B cell (primary cell): ENCODE results near the gene DDX54.

Experiments used
- EZH2 ChIP-seq: IDR thresholded peaks from 2 replicates; pipeline ENCODE4 v1.6.1; 2012; ENCODE audit warnings: borderline replicate concordance, low read depth, mild to moderate bottlenecking, moderate library complexity, low read length; ENCODE audit not compliant: insufficient read depth, poor library complexity, severe bottlenecking
- TF ChIP-seq, protein P1 (sequence below): fragments of 200-600 bp; IDR thresholded peaks from one replicate; pipeline ENCODE4 v1.8.0; 2022; ENCODE audit warnings: antibody characterized with exemption, mild to moderate bottlenecking

DNA sequence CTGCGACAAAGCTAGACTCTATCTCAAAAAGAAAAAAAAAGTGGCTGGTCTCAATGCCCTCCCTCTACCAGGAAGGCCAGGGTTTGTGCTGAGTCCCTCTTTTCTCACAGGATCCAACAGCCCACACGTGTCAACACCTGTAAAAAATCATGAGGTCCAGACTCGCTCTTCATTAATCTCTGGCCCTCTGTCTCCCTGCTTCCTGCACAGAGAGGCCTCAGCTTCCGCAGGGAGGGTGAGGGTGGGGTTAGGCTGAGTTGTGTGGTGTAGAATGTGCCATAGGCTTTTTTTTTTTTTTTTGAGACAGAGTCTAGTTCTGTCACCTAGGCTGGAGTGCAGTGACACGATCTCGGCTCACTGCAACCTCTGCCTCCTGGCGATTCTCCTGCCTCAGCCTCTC, 29.6 kb downstream of the DDX54 start:
- TF ChIP-seq, protein P1, sequence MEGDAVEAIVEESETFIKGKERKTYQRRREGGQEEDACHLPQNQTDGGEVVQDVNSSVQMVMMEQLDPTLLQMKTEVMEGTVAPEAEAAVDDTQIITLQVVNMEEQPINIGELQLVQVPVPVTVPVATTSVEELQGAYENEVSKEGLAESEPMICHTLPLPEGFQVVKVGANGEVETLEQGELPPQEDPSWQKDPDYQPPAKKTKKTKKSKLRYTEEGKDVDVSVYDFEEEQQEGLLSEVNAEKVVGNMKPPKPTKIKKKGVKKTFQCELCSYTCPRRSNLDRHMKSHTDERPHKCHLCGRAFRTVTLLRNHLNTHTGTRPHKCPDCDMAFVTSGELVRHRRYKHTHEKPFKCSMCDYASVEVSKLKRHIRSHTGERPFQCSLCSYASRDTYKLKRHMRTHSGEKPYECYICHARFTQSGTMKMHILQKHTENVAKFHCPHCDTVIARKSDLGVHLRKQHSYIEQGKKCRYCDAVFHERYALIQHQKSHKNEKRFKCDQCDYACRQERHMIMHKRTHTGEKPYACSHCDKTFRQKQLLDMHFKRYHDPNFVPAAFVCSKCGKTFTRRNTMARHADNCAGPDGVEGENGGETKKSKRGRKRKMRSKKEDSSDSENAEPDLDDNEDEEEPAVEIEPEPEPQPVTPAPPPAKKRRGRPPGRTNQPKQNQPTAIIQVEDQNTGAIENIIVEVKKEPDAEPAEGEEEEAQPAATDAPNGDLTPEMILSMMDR: no peak
- TF ChIP-seq EZH2: no peak
